Colonic mucosa (tissue), 4 donors: Measurements from ENCODE around the gene POGZ. TPM values are rescaled to one million over a fixed set of nuclear protein-coding genes. Genes with fewer than 3 reads are reported as not detected.

Experiments used
- DNase-seq: peaks from one replicate; pipeline ENCODE4 v3.0.0-alpha.2; 2020
- H3K27ac ChIP-seq: fragments of 200-600 bp; one replicate; pipeline ENCODE4 v1.8.0; 2021
- H3K27me3 ChIP-seq: fragments of 200-600 bp; one replicate; pipeline ENCODE4 v1.8.0; 2021
- H3K36me3 ChIP-seq: fragments of 200-600 bp; one replicate; pipeline ENCODE4 v1.8.0; 2021
- H3K4me1 ChIP-seq: fragments of 200-600 bp; one replicate; pipeline ENCODE4 v1.8.0; 2021; ENCODE audit warnings: mild to moderate bottlenecking
- H3K4me3 ChIP-seq: fragments of 200-600 bp; one replicate; pipeline ENCODE4 v1.8.0; 2021
- H3K9ac ChIP-seq, 2 donors: one replicate each; pipeline ENCODE4 v1.7.0; 2013; ENCODE audit warnings: control low read depth in 2 of 2, low read depth in 2 of 2, low read length in 2 of 2
- H3K9me3 ChIP-seq: fragments of 200-600 bp; one replicate; pipeline ENCODE4 v1.8.0; 2021
- intact Hi-C: fragments of 100-400 bp; cut with DNase I; formaldehyde crosslinking; loops from one replicate; pipeline ENCODE4 v1.14.1; 2022
- total RNA-seq, 2 donors: library from RNA; stranded (reverse); fragmentation: NEBNext Ultra II Directional in 1 of 2; extraction: Animal tissue kit (Norgen Biotek cat#: 25700) in 1 of 2; gene quantifications; one replicate each; pipeline ENCODE4 v1.2.1, GENCODE V29; 2021
- TF ChIP-seq, protein P1 (sequence below): fragments of 200-600 bp; IDR thresholded peaks from one replicate; pipeline ENCODE4 v1.8.0; 2022; ENCODE audit warnings: antibody characterized with exemption, mild to moderate bottlenecking
- donor health status: healthy.
- donor health status: DM: no; HTN: no; CAD: no.
- donor health status: DM: no; HTN: no; CAD: no.

The POGZ gene
- total RNA-seq, 2 donors from 2014 or later: 49.6 to 50.0 TPM

DNA sequence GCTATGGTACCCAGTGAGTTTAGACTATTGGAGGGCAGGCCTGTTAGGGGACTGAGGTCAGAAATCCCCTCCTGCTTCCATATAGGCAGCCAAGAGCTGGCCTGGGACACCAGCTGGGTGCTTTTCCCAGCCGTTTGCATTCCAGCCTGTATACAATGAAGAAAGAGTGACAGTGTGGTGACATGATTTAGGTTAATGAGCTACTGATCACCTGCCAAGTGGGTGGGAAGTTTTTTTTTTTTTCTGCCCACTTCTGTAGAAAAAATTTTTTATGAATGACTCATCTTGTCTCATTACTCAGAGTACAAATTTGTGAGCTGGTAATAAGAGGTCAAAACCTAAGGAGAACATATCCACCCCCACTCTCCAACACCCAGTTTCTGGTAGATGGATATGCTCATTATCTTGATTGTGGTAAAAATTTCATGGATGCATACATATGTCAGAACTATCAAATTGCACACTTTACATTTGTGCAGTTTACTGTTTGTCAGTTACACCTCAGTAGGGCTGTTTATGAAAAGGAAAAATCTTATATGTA, 35.5 kb upstream of the POGZ start:
- DNase-seq: no peak
- H3K27me3 ChIP-seq: no peaks in the 10 kb centered on the region
- H3K9me3 ChIP-seq: no peaks in the 10 kb centered on the region
- no peak overlapping the region for H3K9ac ChIP-seq
- TF ChIP-seq, protein P1, sequence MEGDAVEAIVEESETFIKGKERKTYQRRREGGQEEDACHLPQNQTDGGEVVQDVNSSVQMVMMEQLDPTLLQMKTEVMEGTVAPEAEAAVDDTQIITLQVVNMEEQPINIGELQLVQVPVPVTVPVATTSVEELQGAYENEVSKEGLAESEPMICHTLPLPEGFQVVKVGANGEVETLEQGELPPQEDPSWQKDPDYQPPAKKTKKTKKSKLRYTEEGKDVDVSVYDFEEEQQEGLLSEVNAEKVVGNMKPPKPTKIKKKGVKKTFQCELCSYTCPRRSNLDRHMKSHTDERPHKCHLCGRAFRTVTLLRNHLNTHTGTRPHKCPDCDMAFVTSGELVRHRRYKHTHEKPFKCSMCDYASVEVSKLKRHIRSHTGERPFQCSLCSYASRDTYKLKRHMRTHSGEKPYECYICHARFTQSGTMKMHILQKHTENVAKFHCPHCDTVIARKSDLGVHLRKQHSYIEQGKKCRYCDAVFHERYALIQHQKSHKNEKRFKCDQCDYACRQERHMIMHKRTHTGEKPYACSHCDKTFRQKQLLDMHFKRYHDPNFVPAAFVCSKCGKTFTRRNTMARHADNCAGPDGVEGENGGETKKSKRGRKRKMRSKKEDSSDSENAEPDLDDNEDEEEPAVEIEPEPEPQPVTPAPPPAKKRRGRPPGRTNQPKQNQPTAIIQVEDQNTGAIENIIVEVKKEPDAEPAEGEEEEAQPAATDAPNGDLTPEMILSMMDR: no peak
- no peaks in the 10 kb centered on the region for H3K36me3 ChIP-seq
- no peaks in the 10 kb centered on the region for H3K4me1 ChIP-seq
- H3K4me3 ChIP-seq: no peak overlapping the region
- H3K27ac ChIP-seq: no peak overlapping the region
- intact Hi-C loops: no loop called here

- TF ChIP-seq, protein P1: no peak
- Histone ChIP-seq H3K9me3 (no peaks in the 10 kb centered on the region), H3K27ac (no peak overlapping the region), H3K4me3 (no peak overlapping the region), H3K9ac (no peak overlapping the region), H3K27me3 (no peaks in the 10 kb centered on the region), H3K36me3 (no peaks in the 10 kb centered on the region), H3K4me1 (no peaks in the 10 kb centered on the region)
- DNase-seq: no peak
- intact Hi-C loops: no loop called here
These were observed 33.7 kb upstream of the POGZ start for GRCh38 chr1:151493042-151493441.

GRCh38 chr1:151492120-151492519, 32.8 kb upstream of the POGZ start:
- no peak for DNase-seq
- TF ChIP-seq, protein P1: no peak
- Histone ChIP-seq H3K27ac (no peak overlapping the region), H3K4me1 (no peaks in the 10 kb centered on the region), H3K27me3 (no peaks in the 10 kb centered on the region), H3K9me3 (no peaks in the 10 kb centered on the region), H3K9ac (no peak overlapping the region), H3K36me3 (no peaks in the 10 kb centered on the region), H3K4me3 (no peak overlapping the region)
- intact Hi-C loops: no loop called here

DNA sequence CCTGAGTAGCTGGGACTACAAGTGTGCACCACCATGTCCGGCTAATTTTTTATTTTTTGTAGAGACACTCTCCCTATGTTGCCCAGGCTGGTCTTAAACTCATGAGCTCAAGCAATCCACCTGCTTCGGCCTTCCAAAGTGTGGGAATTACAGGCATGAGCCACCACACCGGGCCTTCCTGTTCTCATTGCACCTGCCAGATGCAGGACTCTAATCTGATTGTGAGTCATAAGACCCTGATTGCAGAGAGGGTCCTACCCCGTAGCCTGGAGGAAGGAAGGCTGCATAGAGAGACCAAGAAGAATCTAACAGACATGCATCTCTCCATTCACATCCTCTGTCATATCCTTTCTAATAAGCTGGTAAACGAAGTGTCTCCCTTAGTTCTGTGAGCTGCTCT, 32.3 kb upstream of the POGZ start:
- H3K4me1 ChIP-seq: no peaks in the 10 kb centered on the region
- intact Hi-C loops: no loop called here
- H3K27ac ChIP-seq: no peak overlapping the region
- no peak overlapping the region for H3K4me3 ChIP-seq
- no peaks in the 10 kb centered on the region for H3K36me3 ChIP-seq
- no peaks in the 10 kb centered on the region for H3K27me3 ChIP-seq
- H3K9me3 ChIP-seq: no peaks in the 10 kb centered on the region
- H3K9ac ChIP-seq: no peak overlapping the region
- TF ChIP-seq, protein P1: no peak
- no peak for DNase-seq

DNA sequence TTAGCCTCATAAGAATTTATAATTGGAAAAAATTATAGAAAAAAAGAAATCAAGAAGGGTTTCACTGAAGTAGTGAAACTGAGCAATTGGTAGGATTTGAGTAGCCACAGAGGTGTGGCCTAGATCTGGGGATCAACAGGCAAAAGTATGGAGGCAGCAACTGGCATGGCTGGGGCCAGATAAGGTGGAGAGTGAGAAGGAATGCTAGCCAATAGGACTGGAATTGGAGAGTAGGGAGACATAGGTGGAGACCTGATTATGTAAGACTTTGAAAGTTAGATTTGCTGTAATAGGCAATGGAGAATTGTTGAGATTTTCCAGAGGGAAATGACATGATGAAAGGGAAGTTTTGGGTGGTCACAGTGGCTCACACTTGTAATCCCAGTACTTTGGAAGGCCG, 27.3 kb upstream of the POGZ start:
- Histone ChIP-seq H3K9ac (no peak overlapping the region), H3K27ac (no peak overlapping the region), H3K4me1 (no peaks in the 10 kb centered on the region), H3K4me3 (no peak overlapping the region), H3K27me3 (no peaks in the 10 kb centered on the region), H3K9me3 (no peaks in the 10 kb centered on the region), H3K36me3 (no peaks in the 10 kb centered on the region)
- no peak for DNase-seq
- intact Hi-C loops: no loop called here
- TF ChIP-seq, protein P1: no peak
